GM23338 (cell line): ENCODE data around the gene NCLN. TPM values are rescaled to one million over a fixed set of nuclear protein-coding genes. Genes with fewer than 3 reads are reported as not detected.

Experiments used
- ATAC-seq: fragments of 200-7000 bp; cut with Tn5 transposase; 3 replicates; pipeline ENCODE4 v1.9.1; 2020
- DNase-seq: peaks from one replicate; pipeline ENCODE4 v3.0.0-alpha.2; 2015; ENCODE audit warnings: low spot score
- H2AFZ ChIP-seq: fragments of 200-600 bp; sonication (generic); 2 replicates; pipeline ENCODE4 v1.8.0; 2016; ENCODE audit warnings: antibody characterized with exemption, mild to moderate bottlenecking, moderate library complexity
- H3F3A ChIP-seq: fragments of 200-600 bp; sonication (generic); replicated peaks from 2 replicates; pipeline ENCODE4 v1.8.0; 2017; ENCODE audit warnings: antibody characterized with exemption, mixed run types, low read depth
- H3K27ac ChIP-seq: fragments of 200-600 bp; sonication (generic); 2 replicates; pipeline ENCODE4 v1.6.1; 2016; ENCODE audit warnings: low read depth
- H3K27me3 ChIP-seq: fragments of 200-600 bp; sonication (generic); 2 replicates; pipeline ENCODE4 v1.8.0; 2016; ENCODE audit warnings: mild to moderate bottlenecking, mixed run types, moderate library complexity; ENCODE audit not compliant: insufficient read depth
- H3K36me3 ChIP-seq: fragments of 200-600 bp; sonication (generic); 2 replicates; pipeline ENCODE4 v1.8.0; 2016; ENCODE audit warnings: mild to moderate bottlenecking; ENCODE audit not compliant: insufficient read depth
- H3K4me1 ChIP-seq: fragments of 200-600 bp; sonication (generic); 2 replicates; pipeline ENCODE4 v1.8.0; 2016; ENCODE audit warnings: mild to moderate bottlenecking, moderate library complexity; ENCODE audit not compliant: insufficient read depth
- H3K4me2 ChIP-seq: fragments of 200-600 bp; sonication (generic); 2 replicates; pipeline ENCODE4 v1.7.1; 2017; ENCODE audit warnings: mixed run types
- H3K4me3 ChIP-seq: fragments of 200-600 bp; sonication (generic); 2 replicates; pipeline ENCODE4 v1.6.1; 2016; ENCODE audit warnings: mixed run types
- H3K79me2 ChIP-seq: fragments of 200-600 bp; sonication (generic); replicated peaks from 2 replicates; pipeline ENCODE4 v1.8.0; 2017; ENCODE audit warnings: mild to moderate bottlenecking; ENCODE audit not compliant: insufficient read depth
- H3K9me2 ChIP-seq: fragments of 200-600 bp; sonication (generic); 2 replicates; pipeline ENCODE4 v1.8.0; 2017; ENCODE audit not compliant: insufficient read depth
- H4K20me1 ChIP-seq: fragments of 200-600 bp; sonication (generic); replicated peaks from 2 replicates; pipeline ENCODE4 v1.8.0; 2017; ENCODE audit warnings: mild to moderate bottlenecking; ENCODE audit not compliant: insufficient read depth
- H3K27ac Mint-ChIP-seq: 2 replicates; pipeline ENCODE4 v1.8.0; 2020; ENCODE audit warnings: inconsistent platforms, mild to moderate bottlenecking, moderate library complexity, mixed read lengths
- H3K27me3 Mint-ChIP-seq: 3 replicates; pipeline ENCODE4 v1.8.0; 2022; ENCODE audit warnings: low read depth, mild to moderate bottlenecking, moderate library complexity, mixed read lengths, inconsistent platforms; ENCODE audit not compliant: insufficient read depth, poor library complexity
- H3K36me3 Mint-ChIP-seq: 3 replicates; pipeline ENCODE4 v1.8.0; 2021; ENCODE audit warnings: low read depth, mild to moderate bottlenecking, inconsistent platforms, moderate library complexity, mixed read lengths
- H3K4me1 Mint-ChIP-seq: 3 replicates; pipeline ENCODE4 v1.8.0; 2020; ENCODE audit warnings: mild to moderate bottlenecking, inconsistent platforms, mixed read lengths
- H3K4me3 Mint-ChIP-seq: 3 replicates; pipeline ENCODE4 v1.8.0; 2021; ENCODE audit warnings: moderate library complexity, mild to moderate bottlenecking, inconsistent platforms, mixed read lengths
- H3K9me3 Mint-ChIP-seq: 3 replicates; pipeline ENCODE4 v1.8.0; 2020; ENCODE audit warnings: moderate library complexity, mild to moderate bottlenecking, inconsistent platforms, mixed read lengths
- CREB1 ChIP-seq: fragments of 250-450 bp; sonication (Bioruptor Pico); IDR thresholded peaks from 2 replicates; pipeline ENCODE4 v1.5.0; 2020; ENCODE audit warnings: low read depth, mild to moderate bottlenecking, moderate library complexity
- CTCF ChIP-seq, 2 experiments: fragments of 200-600 bp in 1 of 2; sonication (generic) in 1 of 2; conservative IDR thresholded peaks; 2 replicates each; pipeline versions ENCODE4 v1.5.1 to v1.6.1; 2016 to 2017; ENCODE audit warnings: antibody characterized with exemption in 2 of 2, low read depth in 2 of 2, mild to moderate bottlenecking in 2 of 2, moderate library complexity in 1 of 2
- ETS1 ChIP-seq: IDR thresholded peaks from 2 replicates; pipeline ENCODE4 v1.6.1; 2016; ENCODE audit warnings: antibody characterized with exemption
- EZH2 ChIP-seq: fragments of 200-600 bp; sonication (generic); IDR thresholded peaks from one replicate; pipeline ENCODE4 v1.8.0; 2017; ENCODE audit warnings: antibody characterized with exemption, mild to moderate bottlenecking, low read depth; ENCODE audit not compliant: unreplicated experiment
- EZH2phosphoT487 ChIP-seq: fragments of 200-600 bp; sonication (generic); IDR thresholded peaks from one replicate; pipeline ENCODE4 v1.8.1; 2018; ENCODE audit warnings: antibody characterized with exemption; ENCODE audit not compliant: unreplicated experiment
- JUNB ChIP-seq: IDR thresholded peaks from one replicate; pipeline ENCODE4 v1.6.1; 2016; ENCODE audit warnings: antibody characterized with exemption; ENCODE audit not compliant: unreplicated experiment
- NANOG ChIP-seq: IDR thresholded peaks from 2 replicates; pipeline ENCODE4 v1.6.1; 2016; ENCODE audit warnings: antibody characterized with exemption, borderline replicate concordance
- POLR2AphosphoS5 ChIP-seq: IDR thresholded peaks from 2 replicates; pipeline ENCODE4 v1.6.1; 2016; ENCODE audit warnings: antibody characterized with exemption, low read depth
- REST ChIP-seq: IDR thresholded peaks from one replicate; pipeline ENCODE4 v1.6.1; 2018; ENCODE audit warnings: antibody characterized with exemption; ENCODE audit not compliant: unreplicated experiment
- STAT1 ChIP-seq: IDR thresholded peaks from one replicate; pipeline ENCODE4 v1.6.1; 2016; ENCODE audit warnings: antibody characterized with exemption; ENCODE audit not compliant: unreplicated experiment
- ZNF114 ChIP-seq: fragments of 250-450 bp; sonication (Bioruptor Pico); IDR thresholded peaks from 2 replicates; pipeline ENCODE4 v1.5.0; 2020; ENCODE audit warnings: mild to moderate bottlenecking, moderate library complexity
- ZNF331 ChIP-seq: fragments of 250-450 bp; sonication (Bioruptor Pico); IDR thresholded peaks from 2 replicates; pipeline ENCODE4 v1.5.0; 2020; ENCODE audit warnings: low read depth, mild to moderate bottlenecking, moderate library complexity
- ZNF462 ChIP-seq: fragments of 250-450 bp; sonication (Bioruptor Pico); IDR thresholded peaks from 2 replicates; pipeline ENCODE4 v1.5.0; 2020; ENCODE audit warnings: mild to moderate bottlenecking, moderate library complexity
- polyA plus RNA-seq: library from polyadenylated mRNA; unstranded; fragments of >200 nt; fragmentation: Nextera tagmentation; extraction: Ambion mirVana; gene quantifications from 2 replicates; pipeline ENCODE4 v1.2.1, GENCODE V29; 2016
- total RNA-seq: library from RNA; depleted of rRNA; stranded (reverse); fragments of >200 nt; shearing (Covaris generic); gene quantifications from 2 replicates; pipeline ENCODE4 v1.2.3, GENCODE V29; 2014

NCLN gene
- total and polyA plus RNA-seq, 2 experiments from 2014 or later, result 85.6 to 125 TPM

GRCh38 chr19:3239367-3239766, 53.6 kb downstream of the NCLN start:
- TF ChIP-seq POLR2AphosphoS5 (no peak), CTCF (conservative IDR thresholded peaks at IDR 0.05; ENCODE audit: low read depth in 2 of 2) (no peak), STAT1 (no peak), ETS1 (no peak), ZNF462 (CRISPR knock-in tag) (no peak), JUNB (no peak), ZNF114 (no peak), EZH2phosphoT487 (no peak), ZNF331 (no peak), CREB1 (CRISPR knock-in tag) (no peak), NANOG (no peak), REST (no peak), EZH2 (no peak)
- H3K27me3 Mint-ChIP-seq, result peaks cover 11% of the 10 kb centered on the region
- no peak overlapping the region for H3K4me3 Mint-ChIP-seq
- H3K36me3 Mint-ChIP-seq, result peaks cover 4% of the 10 kb centered on the region; the same call in 1 of the 3 replicates
- H3K27ac ChIP-seq, result no peak overlapping the region
- H3K4me3 ChIP-seq, result no peak overlapping the region
- H3K4me1 ChIP-seq, result no peaks in the 10 kb centered on the region
- H3K4me2 ChIP-seq, result no peak overlapping the region
- no peaks in the 10 kb centered on the region for H3K27me3 ChIP-seq
- H3K79me2 ChIP-seq, result no peaks in the 10 kb centered on the region
- DNase-seq (no peak), ATAC-seq (no peak)
- H3K9me2 ChIP-seq, result no peaks in the 10 kb centered on the region
- no peak overlapping the region for H2AFZ ChIP-seq
- no peaks in the 10 kb centered on the region for H3K36me3 ChIP-seq
- peaks cover 3% of the 10 kb centered on the region; the same call in 1 of the 2 replicates for H3F3A ChIP-seq
- H3K4me1 Mint-ChIP-seq, result no peaks in the 10 kb centered on the region; the same call in 2 of the 3 replicates
- peaks cover 3% of the 10 kb centered on the region; the same call in 1 of the 3 replicates for H3K9me3 Mint-ChIP-seq
- H4K20me1 ChIP-seq, result peaks cover 4% of the 10 kb centered on the region
- H3K27ac Mint-ChIP-seq, result no peak overlapping the region
